ENCODE data around the gene RETN.

RETN gene

DNA sequence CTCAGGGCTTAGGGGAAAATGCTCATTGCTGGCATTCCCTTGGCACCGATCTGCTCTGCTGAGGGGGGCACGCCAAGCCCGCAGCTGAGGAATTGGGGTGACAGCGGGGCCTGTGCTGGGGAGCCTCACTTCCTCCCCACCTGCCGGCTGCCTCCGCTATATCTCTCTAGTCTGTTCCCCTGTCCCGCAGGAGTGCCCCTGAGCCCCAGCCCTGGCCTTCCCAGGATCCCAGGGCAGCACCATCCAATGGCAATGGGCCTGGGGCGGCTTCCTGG is 22.5 kb upstream of the RETN start:
- Histone ChIP-seq H3K9ac (ENCODE audit: insufficient read length) (no peak overlapping the region), H3K27ac (no peak overlapping the region), H3K4me3 (no peak overlapping the region), H3K9me3 (ENCODE audit: low read depth, low read length) (no peaks in the 10 kb centered on the region), H3K36me3 (ENCODE audit: insufficient read depth, low read length) (no peaks in the 10 kb centered on the region)
- no peak for DNase-seq (ENCODE audit: low read depth, low spot score)
- TF ChIP-seq POLR2AphosphoS5 (IDR thresholded peaks at IDR 0.05; ENCODE audit: borderline replicate concordance, low read depth, low read length) = no peak
- no peak for TF ChIP-seq EZH2 (IDR thresholded peaks at IDR 0.05)
- no peak for TF ChIP-seq FOXP2 (optimal IDR thresholded peaks at IDR 0.05; ENCODE audit: control extremely low read depth, extremely low read length, insufficient read depth)

DNA sequence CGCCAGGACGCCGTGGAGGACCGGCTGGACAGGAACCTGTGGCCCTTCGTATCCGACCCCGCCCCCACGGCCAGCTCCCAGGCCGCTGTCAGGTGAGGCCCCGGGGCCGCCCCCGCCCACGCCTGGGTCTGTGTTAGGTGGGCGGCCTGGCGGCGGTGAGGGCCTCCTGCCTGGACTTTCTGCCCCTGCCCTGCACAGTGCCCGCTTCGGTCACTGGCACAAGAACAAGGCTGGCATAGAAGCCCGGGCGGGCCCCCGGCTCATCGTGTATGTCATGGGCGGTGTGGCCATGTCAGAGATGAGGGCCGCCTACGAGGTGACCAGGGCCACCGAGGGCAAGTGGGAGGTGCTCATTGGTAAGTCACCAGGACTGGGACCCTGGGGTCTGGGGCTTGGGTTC is 21.7 kb upstream of the RETN start:
- Histone ChIP-seq H3K4me3 (no peak overlapping the region), H3K9me3 (ENCODE audit: low read depth, low read length) (no peaks in the 10 kb centered on the region), H3K27ac (no peak overlapping the region), H3K9ac (ENCODE audit: insufficient read length) (no peak overlapping the region), H3K36me3 (ENCODE audit: insufficient read depth, low read length) (no peaks in the 10 kb centered on the region)
- no peak for DNase-seq (ENCODE audit: low read depth, low spot score)
- TF ChIP-seq EZH2 (IDR thresholded peaks at IDR 0.05) (no peak), POLR2AphosphoS5 (IDR thresholded peaks at IDR 0.05; ENCODE audit: borderline replicate concordance, low read depth, low read length) (no peak), FOXP2 (optimal IDR thresholded peaks at IDR 0.05; ENCODE audit: control extremely low read depth, extremely low read length, insufficient read depth) (no peak)

- DNase-seq (ENCODE audit: low read depth, low spot score) = no peak
- H3K27ac ChIP-seq = no peak overlapping the region
Observed at GRCh38 chr19:7648265-7649014, 20.4 kb upstream of the RETN start.

DNA sequence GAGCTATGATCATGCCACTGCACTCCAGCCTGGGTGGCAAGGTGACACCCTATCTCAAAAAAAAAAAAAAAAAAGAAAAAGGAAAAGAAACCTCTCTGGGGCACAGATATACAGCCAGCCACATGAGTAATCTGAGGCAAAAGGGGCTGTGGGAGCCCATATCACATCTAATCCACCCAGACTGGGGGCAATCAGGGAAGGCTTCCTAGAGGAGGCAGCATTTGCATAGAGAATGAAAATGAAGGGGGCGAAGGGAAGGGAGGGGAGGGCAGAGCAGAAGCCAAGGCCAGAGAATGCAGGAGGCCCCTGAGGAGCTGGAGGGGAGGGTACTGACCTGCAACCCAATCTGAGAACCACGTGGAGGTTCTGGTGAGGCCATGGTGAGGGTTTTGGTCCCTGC is 18.7 kb upstream of the RETN start:
- TF ChIP-seq FOXP2 (optimal IDR thresholded peaks at IDR 0.05; ENCODE audit: control extremely low read depth, extremely low read length, insufficient read depth) (no peak), POLR2AphosphoS5 (IDR thresholded peaks at IDR 0.05; ENCODE audit: borderline replicate concordance, low read depth, low read length) (no peak), EZH2 (IDR thresholded peaks at IDR 0.05) (no peak)
- Histone ChIP-seq H3K36me3 (ENCODE audit: insufficient read depth, low read length) (no peaks in the 10 kb centered on the region), H3K9me3 (ENCODE audit: low read depth, low read length) (no peaks in the 10 kb centered on the region), H3K27ac (no peak overlapping the region), H3K4me3 (no peak overlapping the region), H3K9ac (ENCODE audit: insufficient read length) (no peak overlapping the region)
- DNase-seq (ENCODE audit: low read depth, low spot score) = no peak

More at GRCh38 chr19:7648265-7649014, 20.4 kb upstream of the RETN start:
- H3K9ac ChIP-seq (ENCODE audit: insufficient read length) = no peak overlapping the region
- TF ChIP-seq POLR2AphosphoS5 (IDR thresholded peaks at IDR 0.05; ENCODE audit: borderline replicate concordance, low read depth, low read length) (no peak), EZH2 (IDR thresholded peaks at IDR 0.05) (no peak), FOXP2 (optimal IDR thresholded peaks at IDR 0.05; ENCODE audit: control extremely low read depth, extremely low read length, insufficient read depth) (no peak)
- H3K9me3 ChIP-seq (ENCODE audit: low read depth, low read length) = no peaks in the 10 kb centered on the region
- no peak overlapping the region for H3K4me3 ChIP-seq
- H3K36me3 ChIP-seq (ENCODE audit: insufficient read depth, low read length) = no peaks in the 10 kb centered on the region

- DNase-seq (ENCODE audit: low read depth, low spot score) = no peak
- peak overlapping the region; percentile 71 for H3K4me3 ChIP-seq
- H3K27ac ChIP-seq = no peak overlapping the region
- no peak overlapping the region for H3K9ac ChIP-seq (ENCODE audit: insufficient read length)
- no peak for TF ChIP-seq EZH2 (IDR thresholded peaks at IDR 0.05)
- no peak for TF ChIP-seq POLR2AphosphoS5 (IDR thresholded peaks at IDR 0.05; ENCODE audit: borderline replicate concordance, low read depth, low read length)
- no peak for TF ChIP-seq FOXP2 (optimal IDR thresholded peaks at IDR 0.05; ENCODE audit: control extremely low read depth, extremely low read length, insufficient read depth)
- no peaks in the 10 kb centered on the region for H3K9me3 ChIP-seq (ENCODE audit: low read depth, low read length)
- no peaks in the 10 kb centered on the region for H3K36me3 ChIP-seq (ENCODE audit: insufficient read depth, low read length)
Observed at GRCh38 chr19:7652061-7652641, 16.7 kb upstream of the RETN start.

GRCh38 chr19:7654401-7654800 is 14.4 kb upstream of the RETN start:
- Histone ChIP-seq H3K9me3 (ENCODE audit: low read depth, low read length) (no peaks in the 10 kb centered on the region), H3K9ac (ENCODE audit: insufficient read length) (no peak overlapping the region), H3K4me3 (no peak overlapping the region), H3K36me3 (ENCODE audit: insufficient read depth, low read length) (no peaks in the 10 kb centered on the region), H3K27ac (no peak overlapping the region)
- TF ChIP-seq POLR2AphosphoS5 (IDR thresholded peaks at IDR 0.05; ENCODE audit: borderline replicate concordance, low read depth, low read length) = no peak
- TF ChIP-seq EZH2 (IDR thresholded peaks at IDR 0.05) = no peak
- TF ChIP-seq FOXP2 (optimal IDR thresholded peaks at IDR 0.05; ENCODE audit: control extremely low read depth, extremely low read length, insufficient read depth) = no peak
- peak; percentile 47 for DNase-seq (ENCODE audit: low read depth, low spot score)

GRCh38 chr19:7655581-7655980 is 13.3 kb upstream of the RETN start:
- Histone ChIP-seq H3K9me3 (ENCODE audit: low read depth, low read length) (no peaks in the 10 kb centered on the region), H3K36me3 (ENCODE audit: insufficient read depth, low read length) (no peaks in the 10 kb centered on the region), H3K4me3 (no peak overlapping the region), H3K27ac (no peak overlapping the region), H3K9ac (ENCODE audit: insufficient read length) (no peak overlapping the region)
- no peak for TF ChIP-seq EZH2 (IDR thresholded peaks at IDR 0.05)
- TF ChIP-seq FOXP2 (optimal IDR thresholded peaks at IDR 0.05; ENCODE audit: control extremely low read depth, extremely low read length, insufficient read depth) = no peak
- no peak for TF ChIP-seq POLR2AphosphoS5 (IDR thresholded peaks at IDR 0.05; ENCODE audit: borderline replicate concordance, low read depth, low read length)
- DNase-seq (ENCODE audit: low read depth, low spot score) = no peak

- H3K27ac ChIP-seq = no peak overlapping the region
- no peaks in the 10 kb centered on the region for H3K9me3 ChIP-seq (ENCODE audit: low read depth, low read length)
- DNase-seq (ENCODE audit: low read depth, low spot score) = no peak
- no peaks in the 10 kb centered on the region for H3K36me3 ChIP-seq (ENCODE audit: insufficient read depth, low read length)
- TF ChIP-seq EZH2 (IDR thresholded peaks at IDR 0.05) (no peak), FOXP2 (optimal IDR thresholded peaks at IDR 0.05; ENCODE audit: control extremely low read depth, extremely low read length, insufficient read depth) (no peak), POLR2AphosphoS5 (IDR thresholded peaks at IDR 0.05; ENCODE audit: borderline replicate concordance, low read depth, low read length) (no peak)
- no peak overlapping the region for H3K9ac ChIP-seq (ENCODE audit: insufficient read length)
- H3K4me3 ChIP-seq = no peak overlapping the region
Observed at GRCh38 chr19:7657131-7657751, 11.6 kb upstream of the RETN start.
